GM12873 (cell line): ENCODE results near the gene CNKSR3.

Experiments used
- CTCF ChIP-seq: IDR thresholded peaks from 2 replicates; pipeline ENCODE4 v1.5.1; 2012; ENCODE audit warnings: low read depth, mild to moderate bottlenecking, moderate library complexity, low read length, control low read depth; ENCODE audit not compliant: insufficient read depth; ENCODE audit errors: missing control alignments

Gene CNKSR3

GRCh38 chr6:154548130-154548830, 37.8 kb upstream of the CNKSR3 start:
- no peak for TF ChIP-seq CTCF

- TF ChIP-seq CTCF = no peak
These were observed 33.1 kb upstream of the CNKSR3 start for GRCh38 chr6:154543628-154544027.

GRCh38 chr6:154542747-154543146, 32.3 kb upstream of the CNKSR3 start:
- TF ChIP-seq CTCF = no peak

- TF ChIP-seq CTCF = no peak
These were observed 29.2 kb upstream of the CNKSR3 start for GRCh38 chr6:154539593-154540269.

GRCh38 chr6:154538640-154539191, 28.2 kb upstream of the CNKSR3 start:
- TF ChIP-seq CTCF = no peak

GRCh38 chr6:154537511-154538325, 27.2 kb upstream of the CNKSR3 start:
- TF ChIP-seq CTCF = no peak

DNA sequence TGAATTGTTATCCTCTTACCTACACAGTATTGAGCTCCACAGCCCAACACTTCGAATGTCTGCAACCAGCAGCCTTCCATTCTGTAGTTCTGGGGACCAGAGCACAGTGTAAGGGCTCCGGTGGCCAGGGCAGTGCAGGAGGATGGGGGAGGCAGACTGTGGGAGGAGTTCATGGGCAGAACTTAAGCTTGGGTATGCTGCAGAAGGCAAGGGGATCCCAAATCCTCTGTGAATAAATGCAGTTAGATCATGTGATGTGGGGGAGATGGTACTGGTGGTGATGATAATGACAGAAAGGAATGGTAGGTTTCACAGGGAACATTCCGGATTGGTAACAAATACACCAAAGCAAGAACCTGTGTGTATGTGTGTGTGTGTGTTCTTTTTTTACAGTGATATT, 26.5 kb upstream of the CNKSR3 start:
- no peak for TF ChIP-seq CTCF
